Caco-2 (cell line): Measurements from ENCODE around the gene EXOSC1. TPM values are rescaled to one million over a fixed set of nuclear protein-coding genes. Genes with fewer than 3 reads are reported as not detected.

Source experiments
- Bru-seq: library from RNA; stranded (reverse); fragments of 400-500 nt; gene quantifications from one replicate; lab custom pipeline; 2021; lab: Mats Ljungman, UMichigan
- BruChase-seq, 2 experiments: library from RNA; stranded (reverse); fragments of 400-500 nt; gene quantifications; one replicate each; lab custom pipeline; 2021; lab: Mats Ljungman, UMichigan
- BruUV-seq: library from RNA; stranded (reverse); fragments of 400-500 nt; replicated peaks from 2 replicates; lab custom pipeline; 2021; lab: Mats Ljungman, UMichigan
- CTCF ChIA-PET: fragments of 300-600 bp; sonication (Branson Sonifier 250); formaldehyde crosslinking; loops from one replicate; lab custom pipeline; 2022; ENCODE audit warnings: antibody characterized with exemption; lab: Charles Lee
- POLR2A ChIA-PET: fragments of 300-600 bp; sonication (Branson Sonifier 250); formaldehyde crosslinking; loops from one replicate; lab custom pipeline; 2022; ENCODE audit warnings: antibody characterized with exemption; lab: Charles Lee
- DNase-seq, 2 experiments: peaks; one replicate each; pipeline versions ENCODE4 v3.0.0 to v3.0.0-alpha.2; 2020 to 2022
- H3K27me3 ChIP-seq: replicated peaks from 2 replicates; pipeline ENCODE4 v1.6.0; 2011; ENCODE audit warnings: low read length; ENCODE audit not compliant: control insufficient read depth, insufficient read depth
- H3K36me3 ChIP-seq: 2 replicates; pipeline ENCODE4 v1.5.1; 2011; ENCODE audit warnings: low read length; ENCODE audit not compliant: control insufficient read depth, insufficient read depth
- H3K4me1 ChIP-seq: fragments of 250-450 bp; sonication (Bioruptor Pico); 2 replicates; pipeline ENCODE4 v1.5.1; 2020; ENCODE audit warnings: mild to moderate bottlenecking
- H3K4me3 ChIP-seq: 2 replicates; pipeline ENCODE4 v1.5.1; 2011; ENCODE audit warnings: low read depth, mild to moderate bottlenecking, control low read depth, low read length
- H3K9me3 ChIP-seq: fragments of 250-450 bp; sonication (Bioruptor Pico); 2 replicates; pipeline ENCODE4 v1.5.1; 2020; ENCODE audit warnings: mild to moderate bottlenecking, moderate library complexity
- H3K27ac Mint-ChIP-seq: one replicate; pipeline ENCODE4 v1.8.0; 2022; ENCODE audit warnings: mixed read lengths; ENCODE audit not compliant: unreplicated experiment
- H3K27me3 Mint-ChIP-seq: one replicate; pipeline ENCODE4 v1.8.0; 2022; ENCODE audit warnings: mixed read lengths; ENCODE audit not compliant: insufficient read depth, unreplicated experiment
- H3K36me3 Mint-ChIP-seq: one replicate; pipeline ENCODE4 v1.8.0; 2022; ENCODE audit warnings: mild to moderate bottlenecking, mixed read lengths; ENCODE audit not compliant: insufficient read depth, unreplicated experiment
- H3K4me1 Mint-ChIP-seq: one replicate; pipeline ENCODE4 v1.8.0; 2022; ENCODE audit warnings: low read depth, mixed read lengths; ENCODE audit not compliant: unreplicated experiment
- H3K4me3 Mint-ChIP-seq: one replicate; pipeline ENCODE4 v1.8.0; 2022; ENCODE audit warnings: mild to moderate bottlenecking, moderate library complexity, mixed read lengths; ENCODE audit not compliant: unreplicated experiment
- H3K9me3 Mint-ChIP-seq: one replicate; pipeline ENCODE4 v1.8.0; 2022; ENCODE audit warnings: mixed read lengths; ENCODE audit not compliant: unreplicated experiment
- intact Hi-C: fragments of 100-400 bp; cut with micrococcal nuclease; formaldehyde crosslinking; loops from one replicate; pipeline ENCODE4 v1.10.0; 2022; ENCODE audit not compliant: unreplicated experiment
- long read RNA-seq: library from polyadenylated mRNA; stranded (forward); transcript quantifications from one replicate; pipeline ENCODE4 v2.0.0, GENCODE V29; 2022
- total RNA-seq: library from RNA; stranded (reverse); gene quantifications from 2 replicates; pipeline ENCODE4 v1.2.3, GENCODE V29; 2022
- TF ChIP-seq, protein P1 (sequence below), 2 experiments: fragments of 200-600 bp in 1 of 2; IDR thresholded peaks; 1 replicate in 1 of 2; 2 replicates in 1 of 2; pipeline versions ENCODE4 v1.5.1 to v1.8.0; 2011 to 2022; ENCODE audit warnings: antibody characterized with exemption in 1 of 2, control low read depth in 1 of 2, inconsistent platforms in 1 of 2, low read depth in 1 of 2, low read length in 1 of 2, mild to moderate bottlenecking in 1 of 2, moderate library complexity in 1 of 2; ENCODE audit not compliant: insufficient read depth in 1 of 2, severe bottlenecking in 1 of 2, unreplicated experiment in 1 of 2

The EXOSC1 gene
- total RNA-seq, result 77.5 and 84.7 TPM in 2 replicates
- Bru-seq, nascent RNA, result percentile 84 among the genes with signal in this experiment
- BruChase-seq, experiment 1, labeled RNA remaining after a 2-hour chase, result percentile 83 among the genes with signal in this experiment
- BruChase-seq, experiment 2, labeled RNA remaining after a 6-hour chase, result percentile 85 among the genes with signal in this experiment
- long read RNA-seq, transcript EXOSC1-204 (8 exons, 923 nt), result major isoform, 126 of 145 reads
- long read RNA-seq, partial matches to known transcripts, result 1 of 145 reads
- long read RNA-seq, other reads (novel, unspliced or antisense), result 16 of 145 reads

- peak within 1 kb of the TSS; percentile 94 for H3K4me3 ChIP-seq
- intact Hi-C loops, result loop anchor here (1.0 to 2.0 kb wide), 3 partner anchors 19 to 52 kb away; partner anchors contain the start of genes MMS19 and UBTD1
- TF ChIP-seq, protein P1, sequence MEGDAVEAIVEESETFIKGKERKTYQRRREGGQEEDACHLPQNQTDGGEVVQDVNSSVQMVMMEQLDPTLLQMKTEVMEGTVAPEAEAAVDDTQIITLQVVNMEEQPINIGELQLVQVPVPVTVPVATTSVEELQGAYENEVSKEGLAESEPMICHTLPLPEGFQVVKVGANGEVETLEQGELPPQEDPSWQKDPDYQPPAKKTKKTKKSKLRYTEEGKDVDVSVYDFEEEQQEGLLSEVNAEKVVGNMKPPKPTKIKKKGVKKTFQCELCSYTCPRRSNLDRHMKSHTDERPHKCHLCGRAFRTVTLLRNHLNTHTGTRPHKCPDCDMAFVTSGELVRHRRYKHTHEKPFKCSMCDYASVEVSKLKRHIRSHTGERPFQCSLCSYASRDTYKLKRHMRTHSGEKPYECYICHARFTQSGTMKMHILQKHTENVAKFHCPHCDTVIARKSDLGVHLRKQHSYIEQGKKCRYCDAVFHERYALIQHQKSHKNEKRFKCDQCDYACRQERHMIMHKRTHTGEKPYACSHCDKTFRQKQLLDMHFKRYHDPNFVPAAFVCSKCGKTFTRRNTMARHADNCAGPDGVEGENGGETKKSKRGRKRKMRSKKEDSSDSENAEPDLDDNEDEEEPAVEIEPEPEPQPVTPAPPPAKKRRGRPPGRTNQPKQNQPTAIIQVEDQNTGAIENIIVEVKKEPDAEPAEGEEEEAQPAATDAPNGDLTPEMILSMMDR (IDR thresholded peaks at IDR 0.05; ENCODE audit: insufficient read depth in 1 of 2, low read depth in 1 of 2, low read length in 1 of 2, severe bottlenecking in 1 of 2, unreplicated experiment in 1 of 2), result peak in 1 of 2 experiments; percentile 31
- BruUV-seq, result TSS peak; percentile 71
- peaks cover 6% of the 10 kb centered on the region for H3K4me1 ChIP-seq
- no peaks in the 10 kb centered on the region for H3K36me3 ChIP-seq
- Mint-ChIP-seq H3K27me3 (no peaks in the 10 kb centered on the region), H3K36me3 (peaks cover 45% of the 10 kb centered on the region), H3K4me1 (no peaks in the 10 kb centered on the region), H3K27ac (peak within 1 kb of the TSS; percentile 85), H3K4me3 (peak within 1 kb of the TSS; percentile 94), H3K9me3 (no peaks in the 10 kb centered on the region)
- H3K27me3 ChIP-seq, result no peaks in the 10 kb centered on the region
- H3K9me3 ChIP-seq, result no peaks in the 10 kb centered on the region
- peak; percentile 94 to 95 for DNase-seq
- ChIA-PET CTCF (no interaction called here), POLR2A (no interaction called here)
Observed at GRCh38 chr10:97445722-97446639, at the start of gene EXOSC1, which contains the start of gene ZDHHC16. Gene EXOSC1 (minus strand): TSS chr10:97446006. CDS start chr10:97445985, 21 bp downstream. Gene ZDHHC16 (plus strand): TSS chr10:97446175. CDS start chr10:97451676, 5,501 bp downstream.

GRCh38 chr10:97494863-97495506 is 49.2 kb upstream of the EXOSC1 start:
- Histone ChIP-seq H3K9me3 (no peaks in the 10 kb centered on the region), H3K36me3 (no peaks in the 10 kb centered on the region), H3K4me3 (no peak overlapping the region), H3K27me3 (no peaks in the 10 kb centered on the region), H3K4me1 (peaks cover 23% of the 10 kb centered on the region)
- POLR2A ChIA-PET, result interaction anchor here (0.6 kb wide), 1 partner anchor 139 kb away, joined by 3 read pairs; no protein-coding TSS in a partner anchor
- BruUV-seq, result no TSS peak
- Mint-ChIP-seq H3K36me3 (peaks cover 20% of the 10 kb centered on the region), H3K4me1 (peaks cover 12% of the 10 kb centered on the region), H3K27me3 (no peaks in the 10 kb centered on the region), H3K27ac (no peak overlapping the region), H3K4me3 (peak overlapping the region; percentile 11), H3K9me3 (no peaks in the 10 kb centered on the region)
- TF ChIP-seq, protein P1 (IDR thresholded peaks at IDR 0.05; ENCODE audit: insufficient read depth in 1 of 2, low read depth in 1 of 2, low read length in 1 of 2, severe bottlenecking in 1 of 2, unreplicated experiment in 1 of 2), result no peak
- peak in 1 of 2 experiments; percentile 35 for DNase-seq
- intact Hi-C loops, result loop anchor here (5.0 kb wide), 1 partner anchor 163 kb away; the partner anchor contains the start of gene FRAT2
- CTCF ChIA-PET, result interaction anchor here (1.7 kb wide), 1 partner anchor 59 kb away, joined by 6 read pairs; no protein-coding TSS in a partner anchor
